Activated T-cell treated with anti-CD3 and anti-CD28 coated beads, Interleukin-2, amount 50 U/mL, for 72 hours (primary cell): ENCODE measurements around the gene NAALADL2. TPM values are rescaled to one million over a fixed set of nuclear protein-coding genes. Genes with fewer than 3 reads are reported as not detected.

Experiments
- ATAC-seq, 2 donors: fragments of 150-1000 bp; cut with Tn5 transposase; replicated peaks in 1 of 2; 2 replicates each; pipeline ENCODE4 v1.10.0; 2021; ENCODE audit warnings: moderate library complexity in 2 of 2, mild to moderate bottlenecking in 1 of 2
- DNase-seq, 2 donors: peaks; one replicate each; pipeline ENCODE4 v3.0.0; 2021 to 2022; ENCODE audit warnings: mixed read lengths in 1 of 2
- H3K27ac Mint-ChIP-seq: one replicate; pipeline ENCODE4 v1.8.0; 2022; ENCODE audit warnings: mild to moderate bottlenecking, moderate library complexity, mixed read lengths
- H3K27me3 Mint-ChIP-seq: one replicate; pipeline ENCODE4 v1.8.0; 2022; ENCODE audit warnings: low read depth, mixed read lengths
- H3K36me3 Mint-ChIP-seq, 2 donors: one replicate each; pipeline ENCODE4 v1.8.0; 2022; ENCODE audit warnings: mixed read lengths in 2 of 2, mild to moderate bottlenecking in 1 of 2; ENCODE audit not compliant: insufficient read depth in 2 of 2
- H3K4me1 Mint-ChIP-seq: one replicate; pipeline ENCODE4 v1.8.0; 2022; ENCODE audit warnings: low read depth, mixed read lengths
- H3K4me3 Mint-ChIP-seq, 2 donors: one replicate each; pipeline ENCODE4 v1.8.0; 2022; ENCODE audit warnings: mild to moderate bottlenecking in 2 of 2, mixed read lengths in 2 of 2, moderate library complexity in 2 of 2
- H3K9me3 Mint-ChIP-seq, 2 donors: one replicate each; pipeline ENCODE4 v1.8.0; 2022; ENCODE audit warnings: mixed read lengths in 2 of 2
- total RNA-seq, 2 donors: library from RNA; stranded (reverse); gene quantifications; one replicate each; pipeline ENCODE4 v1.2.3, GENCODE V29; 2022

Gene NAALADL2
- total RNA-seq, 2 donors from 2014 or later = 0.58 TPM; not detected in 1

GRCh38 chr3:174931473-174932353 lies 72.6 kb downstream of the NAALADL2 start:
- DNase-seq (no peak), ATAC-seq (no peak)
- Mint-ChIP-seq H3K27ac (no peak overlapping the region), H3K27me3 (no peaks in the 10 kb centered on the region), H3K4me3 (no peak overlapping the region), H3K9me3 (peaks cover 1 to 5% of the 10 kb centered on the region in 2 donors), H3K4me1 (no peaks in the 10 kb centered on the region), H3K36me3 (no peaks in the 10 kb centered on the region)

- H3K27me3 Mint-ChIP-seq = no peaks in the 10 kb centered on the region
- ATAC-seq = no peak
- H3K27ac Mint-ChIP-seq = no peak overlapping the region
- peaks cover 7 to 17% of the 10 kb centered on the region in 2 donors for H3K9me3 Mint-ChIP-seq
- no peak for DNase-seq
- H3K4me3 Mint-ChIP-seq = no peak overlapping the region
- no peaks in the 10 kb centered on the region for H3K36me3 Mint-ChIP-seq
- no peaks in the 10 kb centered on the region for H3K4me1 Mint-ChIP-seq
Measured at GRCh38 chr3:174936590-174936989, 77.5 kb downstream of the NAALADL2 start.

- ATAC-seq = no peak
- DNase-seq = no peak
- Mint-ChIP-seq H3K4me1 (no peaks in the 10 kb centered on the region), H3K27me3 (no peaks in the 10 kb centered on the region), H3K4me3 (no peak overlapping the region), H3K36me3 (no peaks in the 10 kb centered on the region), H3K27ac (no peak overlapping the region), H3K9me3 (peaks cover 7 to 21% of the 10 kb centered on the region in 2 donors)
Measured at GRCh38 chr3:174937478-174937877, 78.3 kb downstream of the NAALADL2 start.

GRCh38 chr3:174938102-174938501 lies 79.0 kb downstream of the NAALADL2 start:
- H3K27me3 Mint-ChIP-seq = no peaks in the 10 kb centered on the region
- DNase-seq (no peak), ATAC-seq (no peak)
- H3K36me3 Mint-ChIP-seq = no peaks in the 10 kb centered on the region
- H3K4me1 Mint-ChIP-seq = no peaks in the 10 kb centered on the region
- H3K9me3 Mint-ChIP-seq = peaks cover 10 to 21% of the 10 kb centered on the region in 2 donors
- H3K4me3 Mint-ChIP-seq = no peak overlapping the region
- no peak overlapping the region for H3K27ac Mint-ChIP-seq

- DNase-seq (no peak), ATAC-seq (no peak)
- peaks cover 15 to 21% of the 10 kb centered on the region in 2 donors for H3K9me3 Mint-ChIP-seq
- H3K27ac Mint-ChIP-seq = no peak overlapping the region
- H3K27me3 Mint-ChIP-seq = no peaks in the 10 kb centered on the region
- no peak overlapping the region for H3K4me3 Mint-ChIP-seq
- no peaks in the 10 kb centered on the region for H3K4me1 Mint-ChIP-seq
- H3K36me3 Mint-ChIP-seq = peaks cover 0 to 2% of the 10 kb centered on the region in 2 donors
Measured at GRCh38 chr3:174940151-174940550, 81.0 kb downstream of the NAALADL2 start.

GRCh38 chr3:174945276-174945675 lies 86.1 kb downstream of the NAALADL2 start:
- peaks cover 13 to 19% of the 10 kb centered on the region in 2 donors for H3K9me3 Mint-ChIP-seq
- no peaks in the 10 kb centered on the region for H3K27me3 Mint-ChIP-seq
- H3K4me3 Mint-ChIP-seq = no peak overlapping the region
- DNase-seq (no peak), ATAC-seq (no peak)
- H3K27ac Mint-ChIP-seq = no peak overlapping the region
- peaks cover 0 to 2% of the 10 kb centered on the region in 2 donors for H3K36me3 Mint-ChIP-seq
- no peaks in the 10 kb centered on the region for H3K4me1 Mint-ChIP-seq

GRCh38 chr3:174945951-174946350 lies 86.8 kb downstream of the NAALADL2 start:
- DNase-seq (no peak), ATAC-seq (no peak)
- H3K4me3 Mint-ChIP-seq = no peak overlapping the region
- H3K4me1 Mint-ChIP-seq = no peaks in the 10 kb centered on the region
- H3K9me3 Mint-ChIP-seq = peaks cover 9 to 14% of the 10 kb centered on the region in 2 donors
- no peak overlapping the region for H3K27ac Mint-ChIP-seq
- H3K36me3 Mint-ChIP-seq = peaks cover 0 to 2% of the 10 kb centered on the region in 2 donors
- H3K27me3 Mint-ChIP-seq = no peaks in the 10 kb centered on the region

- Mint-ChIP-seq H3K4me3 (no peak overlapping the region), H3K9me3 (peaks cover 2 to 8% of the 10 kb centered on the region in 2 donors), H3K36me3 (peaks cover 0 to 2% of the 10 kb centered on the region in 2 donors), H3K4me1 (no peaks in the 10 kb centered on the region), H3K27me3 (no peaks in the 10 kb centered on the region), H3K27ac (no peak overlapping the region)
- DNase-seq (no peak), ATAC-seq (no peak)
Measured at GRCh38 chr3:174949523-174949922, 90.4 kb downstream of the NAALADL2 start.

GRCh38 chr3:174951034-174951433 lies 91.9 kb downstream of the NAALADL2 start:
- H3K4me1 Mint-ChIP-seq = no peaks in the 10 kb centered on the region
- peaks cover 2 to 8% of the 10 kb centered on the region in 2 donors for H3K9me3 Mint-ChIP-seq
- H3K4me3 Mint-ChIP-seq = no peak overlapping the region
- ATAC-seq (no peak), DNase-seq (no peak)
- no peaks in the 10 kb centered on the region for H3K27me3 Mint-ChIP-seq
- H3K36me3 Mint-ChIP-seq = no peaks in the 10 kb centered on the region
- no peak overlapping the region for H3K27ac Mint-ChIP-seq

GRCh38 chr3:174951498-174952005 lies 92.4 kb downstream of the NAALADL2 start:
- H3K36me3 Mint-ChIP-seq = no peaks in the 10 kb centered on the region
- no peak overlapping the region for H3K27ac Mint-ChIP-seq
- H3K4me3 Mint-ChIP-seq = no peak overlapping the region
- DNase-seq (no peak), ATAC-seq (no peak)
- no peaks in the 10 kb centered on the region for H3K4me1 Mint-ChIP-seq
- H3K27me3 Mint-ChIP-seq = no peaks in the 10 kb centered on the region
- peaks cover 2 to 8% of the 10 kb centered on the region in 2 donors for H3K9me3 Mint-ChIP-seq

GRCh38 chr3:174953068-174953467 lies 93.9 kb downstream of the NAALADL2 start:
- H3K27me3 Mint-ChIP-seq = no peaks in the 10 kb centered on the region
- no peak for ATAC-seq

GRCh38 chr3:174955513-174956016 lies 96.4 kb downstream of the NAALADL2 start:
- no peaks in the 10 kb centered on the region for H3K27me3 Mint-ChIP-seq
- H3K4me1 Mint-ChIP-seq = no peaks in the 10 kb centered on the region
- peaks cover 4 to 6% of the 10 kb centered on the region in 2 donors for H3K9me3 Mint-ChIP-seq
- no peak for ATAC-seq
- no peak overlapping the region for H3K4me3 Mint-ChIP-seq
- no peak for DNase-seq
- H3K27ac Mint-ChIP-seq = no peak overlapping the region
- H3K36me3 Mint-ChIP-seq = no peaks in the 10 kb centered on the region

More at GRCh38 chr3:174953068-174953467, 93.9 kb downstream of the NAALADL2 start:
- no peaks in the 10 kb centered on the region for H3K36me3 Mint-ChIP-seq
- no peaks in the 10 kb centered on the region for H3K4me1 Mint-ChIP-seq
- peaks cover 4 to 11% of the 10 kb centered on the region in 2 donors for H3K9me3 Mint-ChIP-seq
- no peak overlapping the region for H3K27ac Mint-ChIP-seq
- H3K4me3 Mint-ChIP-seq = no peak overlapping the region
- no peak for DNase-seq

- no peaks in the 10 kb centered on the region for H3K36me3 Mint-ChIP-seq
- H3K27ac Mint-ChIP-seq = no peak overlapping the region
- no peaks in the 10 kb centered on the region for H3K4me1 Mint-ChIP-seq
- no peaks in the 10 kb centered on the region for H3K27me3 Mint-ChIP-seq
- H3K9me3 Mint-ChIP-seq = peaks cover 2 to 4% of the 10 kb centered on the region in 2 donors
- ATAC-seq (no peak), DNase-seq (no peak)
- H3K4me3 Mint-ChIP-seq = no peak overlapping the region
Measured at GRCh38 chr3:174957081-174957480, 97.9 kb downstream of the NAALADL2 start.
